Stomach smooth muscle (tissue), 2 donors: ENCODE measurements around the gene HERPUD1.
"Not testable (repeated sequence)": the region's sequence is repeated elsewhere in the genome, so short reads cannot be mapped to it uniquely, and the experiment has no call there.

Source experiments
- H3K27ac ChIP-seq: one replicate; pipeline ENCODE4 v1.7.0; 2013; ENCODE audit warnings: mild to moderate bottlenecking, low read length, inconsistent platforms
- H3K27me3 ChIP-seq, 2 donors: one replicate each; pipeline ENCODE4 v1.7.0; 2013; ENCODE audit warnings: low read length in 2 of 2; ENCODE audit not compliant: insufficient read depth in 2 of 2, control insufficient read depth in 1 of 2
- H3K36me3 ChIP-seq, 2 donors: one replicate each; pipeline ENCODE4 v1.7.0; 2013; ENCODE audit warnings: low read length in 2 of 2; ENCODE audit not compliant: control insufficient read depth in 2 of 2, insufficient read depth in 2 of 2
- H3K4me1 ChIP-seq: one replicate; pipeline ENCODE4 v1.7.0; 2013; ENCODE audit warnings: low read length; ENCODE audit not compliant: control insufficient read depth, insufficient read depth
- H3K4me3 ChIP-seq, 2 donors: one replicate each; pipeline ENCODE4 v1.7.0; 2013; ENCODE audit warnings: low read length in 2 of 2
- H3K9ac ChIP-seq, 2 donors: one replicate each; pipeline ENCODE4 v1.7.0; 2013; ENCODE audit warnings: low read length in 2 of 2, mild to moderate bottlenecking in 1 of 2
- H3K9me3 ChIP-seq, 2 donors: one replicate each; pipeline ENCODE4 v1.7.0; 2013; ENCODE audit warnings: low read length in 2 of 2; ENCODE audit not compliant: control insufficient read depth in 2 of 2
- donor health status: healthy.
- donor health status: Pancreatic carcinoma.

The HERPUD1 gene

GRCh38 chr16:56989988-56990387, 58.0 kb downstream of the HERPUD1 start:
- peak overlapping the region; percentile 82 to 90 for H3K9ac ChIP-seq
- H3K27me3 ChIP-seq, result no peaks in the 10 kb centered on the region
- peak overlapping the region; percentile 90 to 94 for H3K4me3 ChIP-seq
- peak overlapping the region; percentile 76 for H3K27ac ChIP-seq
- no peaks in the 10 kb centered on the region for H3K36me3 ChIP-seq
- no peaks in the 10 kb centered on the region for H3K9me3 ChIP-seq
- H3K4me1 ChIP-seq, result peaks cover 30% of the 10 kb centered on the region

- Histone ChIP-seq H3K9ac (peak overlapping the region; percentile 82 to 90), H3K9me3 (no peaks in the 10 kb centered on the region), H3K27me3 (no peaks in the 10 kb centered on the region), H3K36me3 (no peaks in the 10 kb centered on the region), H3K4me3 (peak overlapping the region; percentile 90 to 94), H3K4me1 (peaks cover 30% of the 10 kb centered on the region), H3K27ac (no peak overlapping the region)
Observed at GRCh38 chr16:56990407-56991286, 58.7 kb downstream of the HERPUD1 start.

DNA sequence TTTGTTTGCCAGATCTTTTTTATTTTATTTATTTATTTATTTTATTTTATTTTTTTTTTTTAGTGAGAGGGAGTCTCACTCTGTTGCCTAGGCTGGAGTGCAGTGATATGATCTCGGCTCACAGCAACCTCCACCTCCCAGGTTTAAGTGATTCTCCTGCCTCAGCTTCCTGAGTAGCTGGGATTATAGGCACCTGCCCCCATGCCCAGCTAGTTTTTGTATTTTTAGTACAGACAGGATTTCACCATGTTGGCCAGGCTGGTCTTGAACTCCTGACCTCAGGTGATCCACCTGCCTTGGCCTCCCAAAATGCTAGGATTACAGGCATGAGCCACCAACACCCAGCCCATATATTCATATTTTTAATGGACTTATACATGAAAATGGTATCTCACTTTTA, 60.5 kb downstream of the HERPUD1 start:
- H3K9me3 ChIP-seq, H3K4me3 ChIP-seq, H3K36me3 ChIP-seq, H3K27ac ChIP-seq, H3K27me3 ChIP-seq, H3K9ac ChIP-seq: not testable (repeated sequence)
- peaks cover 28% of the 10 kb centered on the region for H3K4me1 ChIP-seq

- no peaks in the 10 kb centered on the region for H3K27me3 ChIP-seq
- no peaks in the 10 kb centered on the region for H3K36me3 ChIP-seq
- H3K9me3 ChIP-seq, result no peaks in the 10 kb centered on the region
- H3K4me1 ChIP-seq, result peaks cover 25% of the 10 kb centered on the region
- H3K9ac ChIP-seq, result no peak overlapping the region
- H3K27ac ChIP-seq, result no peak overlapping the region
- H3K4me3 ChIP-seq, result no peak overlapping the region
Observed at GRCh38 chr16:56993204-56993603, 61.3 kb downstream of the HERPUD1 start.

DNA sequence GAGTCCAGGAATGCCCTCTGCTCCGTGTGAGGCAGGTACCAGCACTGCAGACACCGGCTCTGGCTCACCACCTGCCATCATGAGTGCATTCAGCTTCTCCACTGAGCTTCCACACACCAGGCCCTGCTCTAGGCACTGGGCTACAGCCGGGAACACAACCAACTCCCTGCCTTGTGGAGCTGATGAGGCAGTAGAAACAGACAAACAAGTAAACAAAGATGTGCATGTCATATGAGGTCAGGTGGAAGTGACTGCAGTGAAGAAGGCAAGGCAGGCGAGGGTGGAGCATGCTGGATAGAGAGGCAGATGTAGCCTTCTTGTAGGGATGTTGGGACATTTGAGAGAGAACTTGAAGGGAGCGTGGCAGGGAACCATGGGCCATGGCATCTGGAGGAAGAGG, 62.4 kb downstream of the HERPUD1 start:
- Histone ChIP-seq H3K36me3 (no peaks in the 10 kb centered on the region), H3K4me1 (peaks cover 15% of the 10 kb centered on the region), H3K27me3 (no peaks in the 10 kb centered on the region), H3K9me3 (no peaks in the 10 kb centered on the region), H3K27ac (no peak overlapping the region), H3K9ac (no peak overlapping the region), H3K4me3 (no peak overlapping the region)
